GM23338 (cell line): ENCODE measurements around the gene METRNL.

Experiments
- JUNB ChIP-seq: IDR thresholded peaks from one replicate; pipeline ENCODE4 v1.6.1; 2016; ENCODE audit warnings: antibody characterized with exemption; ENCODE audit not compliant: unreplicated experiment
- POLR2AphosphoS5 ChIP-seq: IDR thresholded peaks from 2 replicates; pipeline ENCODE4 v1.6.1; 2016; ENCODE audit warnings: antibody characterized with exemption, low read depth
- TF ChIP-seq, protein P1 (sequence below), 2 experiments: fragments of 200-600 bp in 1 of 2; sonication (generic) in 1 of 2; conservative IDR thresholded peaks; 2 replicates each; pipeline versions ENCODE4 v1.5.1 to v1.6.1; 2016 to 2017; ENCODE audit warnings: antibody characterized with exemption in 2 of 2, low read depth in 2 of 2, mild to moderate bottlenecking in 2 of 2, moderate library complexity in 1 of 2

- TF ChIP-seq, protein P1, sequence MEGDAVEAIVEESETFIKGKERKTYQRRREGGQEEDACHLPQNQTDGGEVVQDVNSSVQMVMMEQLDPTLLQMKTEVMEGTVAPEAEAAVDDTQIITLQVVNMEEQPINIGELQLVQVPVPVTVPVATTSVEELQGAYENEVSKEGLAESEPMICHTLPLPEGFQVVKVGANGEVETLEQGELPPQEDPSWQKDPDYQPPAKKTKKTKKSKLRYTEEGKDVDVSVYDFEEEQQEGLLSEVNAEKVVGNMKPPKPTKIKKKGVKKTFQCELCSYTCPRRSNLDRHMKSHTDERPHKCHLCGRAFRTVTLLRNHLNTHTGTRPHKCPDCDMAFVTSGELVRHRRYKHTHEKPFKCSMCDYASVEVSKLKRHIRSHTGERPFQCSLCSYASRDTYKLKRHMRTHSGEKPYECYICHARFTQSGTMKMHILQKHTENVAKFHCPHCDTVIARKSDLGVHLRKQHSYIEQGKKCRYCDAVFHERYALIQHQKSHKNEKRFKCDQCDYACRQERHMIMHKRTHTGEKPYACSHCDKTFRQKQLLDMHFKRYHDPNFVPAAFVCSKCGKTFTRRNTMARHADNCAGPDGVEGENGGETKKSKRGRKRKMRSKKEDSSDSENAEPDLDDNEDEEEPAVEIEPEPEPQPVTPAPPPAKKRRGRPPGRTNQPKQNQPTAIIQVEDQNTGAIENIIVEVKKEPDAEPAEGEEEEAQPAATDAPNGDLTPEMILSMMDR (conservative IDR thresholded peaks at IDR 0.05; ENCODE audit: low read depth in 2 of 2) = no peak
- TF ChIP-seq JUNB = no peak
- no peak for TF ChIP-seq POLR2AphosphoS5
These were observed 20.3 kb downstream of the METRNL start for GRCh38 chr17:83099570-83100181.
